GM12878 (cell line): ENCODE results near the gene ABCF1. TPM values are rescaled to one million over a fixed set of nuclear protein-coding genes. Genes with fewer than 3 reads are reported as not detected.

Source experiments
- CBFB ChIP-seq: IDR thresholded peaks from 2 replicates; pipeline ENCODE4 v1.6.1; 2016; ENCODE audit warnings: antibody characterized with exemption, low read depth
- DPF2 ChIP-seq: fragments of 450-650 bp; IDR thresholded peaks from 2 replicates; pipeline ENCODE4 v1.6.1; 2017; ENCODE audit warnings: mild to moderate bottlenecking
- EED ChIP-seq: sonication (generic); IDR thresholded peaks from 2 replicates; pipeline ENCODE4 v1.6.1; 2016; ENCODE audit warnings: antibody characterized with exemption, low read depth
- FOXK2 ChIP-seq: fragments of 450-650 bp; IDR thresholded peaks from 2 replicates; pipeline ENCODE4 v1.6.1; 2017; ENCODE audit warnings: mild to moderate bottlenecking, moderate library complexity
- GABPA ChIP-seq: IDR thresholded peaks from 2 replicates; pipeline ENCODE4 v1.6.1; 2014; ENCODE audit warnings: antibody characterized with exemption, low read depth, mild to moderate bottlenecking, inconsistent platforms
- HCFC1 ChIP-seq: fragments of 150-350 bp; IDR thresholded peaks from 2 replicates; pipeline ENCODE4 v1.6.1; 2014; ENCODE audit warnings: low read length
- IKZF1 ChIP-seq: fragments of 450-650 bp; conservative IDR thresholded peaks from 2 replicates; pipeline ENCODE4 v1.6.1; 2017; ENCODE audit warnings: antibody characterized with exemption, mild to moderate bottlenecking
- MEF2A ChIP-seq: IDR thresholded peaks from 2 replicates; pipeline ENCODE4 v1.6.1; 2011; ENCODE audit warnings: low read depth, mild to moderate bottlenecking, low read length, moderate library complexity; ENCODE audit not compliant: insufficient read depth
- MEF2B ChIP-seq: fragments of 450-650 bp; IDR thresholded peaks from 2 replicates; pipeline ENCODE4 v1.6.1; 2018; ENCODE audit warnings: mild to moderate bottlenecking, moderate library complexity; ENCODE audit not compliant: partially characterized antibody, poor library complexity, severe bottlenecking
- MTA3 ChIP-seq: IDR thresholded peaks from 2 replicates; pipeline ENCODE4 v1.6.1; 2012; ENCODE audit warnings: low read length, inconsistent platforms, borderline replicate concordance
- MXI1 ChIP-seq: fragments of 150-350 bp; IDR thresholded peaks from 2 replicates; pipeline ENCODE4 v1.6.1; 2011; ENCODE audit warnings: low read depth, mild to moderate bottlenecking, inconsistent platforms, low read length, improper control_type of control experiment
- NFXL1 ChIP-seq: fragments of 450-650 bp; IDR thresholded peaks from 2 replicates; pipeline ENCODE4 v1.6.1; 2017; ENCODE audit warnings: antibody characterized with exemption, mild to moderate bottlenecking, borderline replicate concordance
- RELA ChIP-seq: fragments of 450-650 bp; IDR thresholded peaks from 2 replicates; pipeline ENCODE4 v1.8.0; 2014; ENCODE audit warnings: borderline replicate concordance; ENCODE audit not compliant: partially characterized antibody
- REST ChIP-seq: IDR thresholded peaks from 2 replicates; pipeline ENCODE4 v1.6.1; 2012; ENCODE audit warnings: mild to moderate bottlenecking, low read depth, low read length
- RFX5 ChIP-seq: IDR thresholded peaks from 2 replicates; pipeline ENCODE4 v1.6.1; 2011; ENCODE audit warnings: low read depth, low read length, improper control_type of control experiment
- SREBF1 ChIP-seq: IDR thresholded peaks from 2 replicates; pipeline ENCODE4 v1.6.1; 2012; ENCODE audit warnings: mild to moderate bottlenecking, low read length
- SUPT20H ChIP-seq: IDR thresholded peaks from 2 replicates; pipeline ENCODE4 v1.6.1; 2011; ENCODE audit warnings: low read depth, mild to moderate bottlenecking, low read length, moderate library complexity, borderline replicate concordance; ENCODE audit not compliant: control insufficient read depth
- SUZ12 ChIP-seq: fragments of 200-600 bp; sonication (generic); IDR thresholded peaks from one replicate; pipeline ENCODE4 v1.6.1; 2018; ENCODE audit warnings: antibody characterized with exemption, mild to moderate bottlenecking; ENCODE audit not compliant: unreplicated experiment
- YBX1 ChIP-seq: fragments of 450-650 bp; IDR thresholded peaks from 2 replicates; pipeline ENCODE4 v1.6.1; 2016; ENCODE audit warnings: antibody characterized with exemption
- polyA plus RNA-seq, 11 experiments: library from polyadenylated mRNA; depleted of rRNA in 4 of 11; unstranded in 6 of 11; stranded (reverse) in 5 of 11; fragments of >200 nt; fragmentation: Nextera tagmentation in 4 of 11; fragmentation: Illumina TruSeq in 1 of 11; extraction: Ambion mirVana in 4 of 11; extraction: Trizol in 1 of 11; gene quantifications; 1 replicate in 1 of 11; 2 replicates in 10 of 11; pipeline versions ENCODE4 v1.2.1 to v1.2.3, GENCODE V29; 2011 to 2016; ENCODE audit warnings: inconsistent platforms in 2 of 11, missing spikeins in 2 of 11, low read depth in 1 of 11
- total RNA-seq, 4 experiments: library from RNA; depleted of rRNA in 3 of 4; stranded (reverse); fragments of >200 nt in 3 of 4; fragmentation: Illumina TruSeq in 1 of 4; extraction: Trizol in 1 of 4; gene quantifications; 2 replicates each; pipeline versions ENCODE4 v1.2.1 to v1.2.3, GENCODE V29; 2013 to 2021
- TF ChIP-seq, protein P1 (sequence below): fragments of 450-650 bp; IDR thresholded peaks from 2 replicates; pipeline ENCODE4 v1.6.1; 2016; ENCODE audit warnings: mild to moderate bottlenecking
- TF ChIP-seq, protein P2 (sequence below): fragments of 450-650 bp; IDR thresholded peaks from 2 replicates; pipeline ENCODE4 v1.6.1; 2016; ENCODE audit warnings: mild to moderate bottlenecking, moderate library complexity, borderline replicate concordance

The ABCF1 gene
- total and polyA plus RNA-seq, 10 of the 15 experiments (the other 5 are each of a cell fraction or from before 2014, with no cell fraction given): 21.3 to 79.6 (median 55.9) TPM

DNA sequence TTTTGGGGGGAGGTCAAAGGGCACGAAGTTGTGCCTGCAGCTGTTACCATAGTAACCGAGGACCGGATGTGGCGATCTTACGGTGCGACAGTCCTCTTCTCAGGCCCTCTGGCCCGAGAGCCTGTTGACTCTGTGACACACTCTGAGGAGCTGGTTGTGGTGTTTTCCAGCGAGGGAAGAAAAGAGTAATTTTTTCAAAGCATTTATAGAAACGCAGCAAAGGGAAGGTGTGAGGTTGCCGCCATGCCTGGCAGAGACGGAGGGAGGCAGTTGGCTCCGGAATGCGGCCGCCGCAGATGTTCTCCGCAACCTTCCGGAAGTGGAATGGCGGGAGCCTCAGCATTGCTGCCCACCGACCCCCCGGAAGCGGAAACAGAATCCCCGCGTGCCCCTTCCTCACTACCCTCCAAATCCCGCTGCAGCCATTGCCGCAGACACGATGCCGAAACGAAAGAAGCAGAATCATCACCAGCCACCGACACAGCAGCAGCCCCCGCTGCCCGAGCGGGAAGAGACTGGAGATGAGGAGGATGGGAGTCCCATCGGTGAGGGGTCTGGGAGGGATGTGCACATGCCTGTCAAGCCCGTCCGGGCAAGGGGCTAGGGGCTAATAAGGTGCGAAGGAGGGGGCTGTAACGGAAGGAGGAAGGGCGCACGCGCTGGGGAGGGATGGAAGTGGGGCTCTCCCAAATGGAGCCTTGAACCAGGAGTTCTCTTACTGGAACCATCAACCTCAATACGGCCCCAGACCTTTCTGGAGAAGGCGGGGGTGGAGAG, 14.1 kb upstream of the ABCF1 start, which contains the start of gene PRR3 (continued):
- TF ChIP-seq MEF2B (peak; percentile 70), IKZF1 (peak; percentile 65), GABPA (peak; percentile 98), SUPT20H (no peak), NFXL1 (no peak), REST (no peak), RFX5 (peak; percentile 70), RELA (peak; percentile 25), FOXK2 (peak; percentile 11), SUZ12 (no peak), EED (0 out of 2 replicates have a peak, but pooled peaks have one; percentile 34), CBFB (no peak; the same call in none of the 2 replicates), MXI1 (no peak; the same call in 1 of the 2 replicates), HCFC1 (peak; percentile 75), DPF2 (no peak), MEF2A (no peak), MTA3 (no peak; the same call in 1 of the 2 replicates), SREBF1 (no peak), YBX1 (no peak)
- TF ChIP-seq, protein P1, sequence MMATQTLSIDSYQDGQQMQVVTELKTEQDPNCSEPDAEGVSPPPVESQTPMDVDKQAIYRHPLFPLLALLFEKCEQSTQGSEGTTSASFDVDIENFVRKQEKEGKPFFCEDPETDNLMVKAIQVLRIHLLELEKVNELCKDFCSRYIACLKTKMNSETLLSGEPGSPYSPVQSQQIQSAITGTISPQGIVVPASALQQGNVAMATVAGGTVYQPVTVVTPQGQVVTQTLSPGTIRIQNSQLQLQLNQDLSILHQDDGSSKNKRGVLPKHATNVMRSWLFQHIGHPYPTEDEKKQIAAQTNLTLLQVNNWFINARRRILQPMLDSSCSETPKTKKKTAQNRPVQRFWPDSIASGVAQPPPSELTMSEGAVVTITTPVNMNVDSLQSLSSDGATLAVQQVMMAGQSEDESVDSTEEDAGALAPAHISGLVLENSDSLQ: peak; percentile 62; the same call in 1 of the 2 replicates
- TF ChIP-seq, protein P2, sequence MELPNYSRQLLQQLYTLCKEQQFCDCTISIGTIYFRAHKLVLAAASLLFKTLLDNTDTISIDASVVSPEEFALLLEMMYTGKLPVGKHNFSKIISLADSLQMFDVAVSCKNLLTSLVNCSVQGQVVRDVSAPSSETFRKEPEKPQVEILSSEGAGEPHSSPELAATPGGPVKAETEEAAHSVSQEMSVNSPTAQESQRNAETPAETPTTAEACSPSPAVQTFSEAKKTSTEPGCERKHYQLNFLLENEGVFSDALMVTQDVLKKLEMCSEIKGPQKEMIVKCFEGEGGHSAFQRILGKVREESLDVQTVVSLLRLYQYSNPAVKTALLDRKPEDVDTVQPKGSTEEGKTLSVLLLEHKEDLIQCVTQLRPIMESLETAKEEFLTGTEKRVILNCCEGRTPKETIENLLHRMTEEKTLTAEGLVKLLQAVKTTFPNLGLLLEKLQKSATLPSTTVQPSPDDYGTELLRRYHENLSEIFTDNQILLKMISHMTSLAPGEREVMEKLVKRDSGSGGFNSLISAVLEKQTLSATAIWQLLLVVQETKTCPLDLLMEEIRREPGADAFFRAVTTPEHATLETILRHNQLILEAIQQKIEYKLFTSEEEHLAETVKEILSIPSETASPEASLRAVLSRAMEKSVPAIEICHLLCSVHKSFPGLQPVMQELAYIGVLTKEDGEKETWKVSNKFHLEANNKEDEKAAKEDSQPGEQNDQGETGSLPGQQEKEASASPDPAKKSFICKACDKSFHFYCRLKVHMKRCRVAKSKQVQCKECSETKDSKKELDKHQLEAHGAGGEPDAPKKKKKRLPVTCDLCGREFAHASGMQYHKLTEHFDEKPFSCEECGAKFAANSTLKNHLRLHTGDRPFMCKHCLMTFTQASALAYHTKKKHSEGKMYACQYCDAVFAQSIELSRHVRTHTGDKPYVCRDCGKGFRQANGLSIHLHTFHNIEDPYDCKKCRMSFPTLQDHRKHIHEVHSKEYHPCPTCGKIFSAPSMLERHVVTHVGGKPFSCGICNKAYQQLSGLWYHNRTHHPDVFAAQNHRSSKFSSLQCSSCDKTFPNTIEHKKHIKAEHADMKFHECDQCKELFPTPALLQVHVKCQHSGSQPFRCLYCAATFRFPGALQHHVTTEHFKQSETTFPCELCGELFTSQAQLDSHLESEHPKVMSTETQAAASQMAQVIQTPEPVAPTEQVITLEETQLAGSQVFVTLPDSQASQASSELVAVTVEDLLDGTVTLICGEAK: peak; percentile 98
